VCaP (cell line): ENCODE data around the gene NANS.
"Not testable (repeated sequence)": the region's sequence is repeated elsewhere in the genome, so short reads cannot be mapped to it uniquely, and the experiment has no call there.

Experiments
- H3K27ac ChIP-seq: fragments of 450-650 bp; 2 replicates; pipeline ENCODE4 v1.5.1; 2017
- CTCF ChIP-seq: fragments of 450-650 bp; conservative IDR thresholded peaks from 2 replicates; pipeline ENCODE4 v1.5.1; 2017; ENCODE audit warnings: mild to moderate bottlenecking, moderate library complexity

The NANS gene

GRCh38 chr9:98129451-98129881 lies 72.9 kb downstream of the NANS start:
- TF ChIP-seq CTCF, result no peak
- no peak overlapping the region for H3K27ac ChIP-seq

- not testable (repeated sequence) for H3K27ac ChIP-seq
Observed at GRCh38 chr9:98130060-98130459, 73.5 kb downstream of the NANS start.

DNA sequence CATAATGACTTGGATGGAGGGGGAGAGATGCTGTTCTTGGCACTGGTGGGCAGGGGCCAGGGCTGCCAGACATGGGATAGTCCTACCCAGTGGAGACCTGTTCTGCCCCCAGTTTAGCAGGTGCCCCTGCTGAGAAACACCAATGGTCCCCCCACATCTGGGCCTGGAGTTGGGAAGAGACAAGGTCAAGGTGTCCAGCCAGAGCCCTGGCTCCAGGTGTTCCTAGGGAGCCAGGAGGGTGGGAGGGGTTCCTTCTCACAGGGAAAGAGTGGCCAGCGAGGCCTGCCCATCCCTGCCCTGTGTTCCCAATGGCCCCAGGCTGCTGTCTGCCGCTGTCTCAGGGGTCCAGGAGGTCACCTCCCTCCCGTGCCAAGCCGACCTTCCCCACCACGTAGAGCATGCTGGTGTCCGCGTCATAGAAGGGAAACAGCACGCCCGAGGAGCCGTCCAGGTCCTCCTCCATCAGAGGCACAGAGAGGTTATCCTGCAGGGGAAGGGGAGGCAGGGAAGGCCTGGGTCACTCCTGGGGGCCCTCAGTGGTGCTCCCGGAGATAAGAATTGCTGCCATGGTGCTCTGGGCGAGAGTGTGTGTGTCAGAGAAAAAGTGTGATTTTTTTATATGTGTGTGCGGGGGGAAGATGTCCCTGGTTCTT lies 74.2 kb downstream of the NANS start:
- H3K27ac ChIP-seq, result no peak overlapping the region; the same call in 1 of the 2 replicates
- no peak for TF ChIP-seq CTCF

- TF ChIP-seq CTCF, result no peak
- H3K27ac ChIP-seq, result no peak overlapping the region; the same call in 1 of the 2 replicates
Observed at GRCh38 chr9:98132158-98132557, 75.6 kb downstream of the NANS start.
